Activated CD8-positive, alpha-beta T cell treated with anti-CD3 and anti-CD28 coated beads, Interleukin-2, amount 10 ng/mL, durations not matched to agents 7 days and 5 days (primary cell): ENCODE data around the gene THAP11. TPM values are rescaled to one million over a fixed set of nuclear protein-coding genes. Genes with fewer than 3 reads are reported as not detected.
A peak's percentile ranks its signal among the peaks of the same experiment; 100 is the strongest.

Experiments
- ATAC-seq: fragments of 150-1000 bp; cut with Tn5 transposase; one replicate; pipeline ENCODE4 v1.10.0; 2021; ENCODE audit warnings: moderate library complexity
- CTCF ChIA-PET: fragments of 350-600 bp; sonication (Branson Sonifier 250); formaldehyde crosslinking; loops from one replicate; lab custom pipeline; 2021; ENCODE audit warnings: antibody characterized with exemption; lab: Charles Lee
- POLR2A ChIA-PET: fragments of 350-600 bp; sonication (Branson Sonifier 250); formaldehyde crosslinking; loops from one replicate; lab custom pipeline; 2021; ENCODE audit warnings: antibody characterized with exemption; lab: Charles Lee
- DNase-seq: peaks from one replicate; pipeline ENCODE4 v3.0.0-alpha.2; 2020
- H3K27ac Mint-ChIP-seq: one replicate; pipeline ENCODE4 v1.8.0; 2021; ENCODE audit warnings: mild to moderate bottlenecking, mixed read lengths
- H3K27me3 Mint-ChIP-seq: one replicate; pipeline ENCODE4 v1.8.0; 2021; ENCODE audit warnings: low read depth, mixed read lengths
- H3K36me3 Mint-ChIP-seq: one replicate; pipeline ENCODE4 v1.8.0; 2021; ENCODE audit warnings: low read depth, mixed read lengths
- H3K4me1 Mint-ChIP-seq: one replicate; pipeline ENCODE4 v1.8.0; 2021; ENCODE audit warnings: low read depth, mixed read lengths
- H3K4me3 Mint-ChIP-seq: one replicate; pipeline ENCODE4 v1.8.0; 2021; ENCODE audit warnings: mild to moderate bottlenecking, mixed read lengths
- H3K9me3 Mint-ChIP-seq: one replicate; pipeline ENCODE4 v1.8.0; 2022; ENCODE audit warnings: mixed read lengths; ENCODE audit not compliant: insufficient read depth
- total RNA-seq, 2 experiments: library from RNA; stranded (reverse); gene quantifications; one replicate each; pipeline ENCODE4 v1.2.3, GENCODE V29; 2021

The THAP11 gene
- total RNA-seq, 2 experiments from 2014 or later: 50.2 to 52.4 TPM

DNA sequence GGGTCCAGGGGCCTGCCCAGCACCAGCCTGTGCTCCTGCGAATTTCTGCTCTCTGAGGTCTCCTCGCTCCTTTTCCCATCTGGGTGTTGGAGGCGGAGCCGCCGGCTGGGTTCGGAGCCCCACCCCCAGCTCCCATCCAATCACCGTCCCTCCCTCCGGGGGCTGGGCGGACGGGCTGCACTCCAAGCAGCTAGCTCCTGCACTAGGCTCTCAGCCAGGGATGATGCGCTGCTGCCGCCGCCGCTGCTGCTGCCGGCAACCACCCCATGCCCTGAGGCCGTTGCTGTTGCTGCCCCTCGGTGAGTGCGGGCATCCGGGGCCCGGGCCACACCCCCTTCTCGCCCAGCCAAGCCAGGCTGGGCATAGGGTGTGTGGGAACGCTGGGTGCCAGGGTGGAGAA is 42.6 kb downstream of the THAP11 start, which contains the start of gene NRN1L:
NRN1L (plus strand) TSS at position 202 of the 400 bp plus-strand sequence; CDS start at position 221, 19 bp downstream.
- H3K4me1 Mint-ChIP-seq: no peaks in the 10 kb centered on the region
- H3K27me3 Mint-ChIP-seq: no peaks in the 10 kb centered on the region
- H3K4me3 Mint-ChIP-seq: no peak within 1 kb of the TSS
- H3K27ac Mint-ChIP-seq: no peak within 1 kb of the TSS
- H3K9me3 Mint-ChIP-seq: no peaks in the 10 kb centered on the region
- ATAC-seq (no peak), DNase-seq (no peak)
- peaks cover 29% of the 10 kb centered on the region for H3K36me3 Mint-ChIP-seq
- CTCF ChIA-PET: interaction anchor here (0.8 to 3.6 kb wide), 20 partner anchors 8 to 344 kb away, joined by 3 to 28 read pairs (median 10); partner anchors contain the start of genes EDC4, PSKH1 and PSMB10
- POLR2A ChIA-PET: interaction anchor here (0.8 kb wide), 2 partner anchors 8 to 35 kb away, joined by 3 to 4 read pairs; partner anchors contain the start of gene PSKH1

- no peak for ATAC-seq
- no peak for DNase-seq
- no peak overlapping the region for H3K27ac Mint-ChIP-seq
- no peaks in the 10 kb centered on the region for H3K9me3 Mint-ChIP-seq
- H3K36me3 Mint-ChIP-seq: peaks cover 23% of the 10 kb centered on the region
- H3K4me3 Mint-ChIP-seq: no peak overlapping the region
- H3K27me3 Mint-ChIP-seq: no peaks in the 10 kb centered on the region
- ChIA-PET POLR2A (interaction anchor here (0.7 to 1.6 kb wide), 3 partner anchors 35 to 50 kb away, joined by 3 to 5 read pairs (median 4); no protein-coding TSS in a partner anchor), CTCF (interaction anchor here (0.9 to 1.3 kb wide), 4 partner anchors 51 to 365 kb away, joined by 3 to 5 read pairs (median 4); partner anchors contain the start of gene PSMB10)
- no peaks in the 10 kb centered on the region for H3K4me1 Mint-ChIP-seq
These were observed 43.4 kb downstream of the THAP11 start for GRCh38 chr16:67885545-67885944.

DNA sequence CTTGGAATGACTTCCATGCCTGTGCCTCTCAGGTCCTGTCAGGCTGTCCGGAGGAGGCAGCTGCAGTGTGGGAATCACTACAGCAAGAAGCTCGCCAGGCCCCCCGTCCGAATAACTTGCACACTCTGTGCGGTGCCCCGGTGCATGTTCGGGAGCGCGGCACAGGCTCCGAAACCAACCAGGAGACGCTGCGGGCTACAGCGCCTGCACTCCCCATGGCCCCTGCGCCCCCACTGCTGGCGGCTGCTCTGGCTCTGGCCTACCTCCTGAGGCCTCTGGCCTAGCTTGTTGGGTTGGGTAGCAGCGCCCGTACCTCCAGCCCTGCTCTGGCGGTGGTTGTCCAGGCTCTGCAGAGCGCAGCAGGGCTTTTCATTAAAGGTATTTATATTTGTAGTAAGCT is 43.9 kb downstream of the THAP11 start:
- no peak for ATAC-seq
- no peaks in the 10 kb centered on the region for H3K9me3 Mint-ChIP-seq

DNA sequence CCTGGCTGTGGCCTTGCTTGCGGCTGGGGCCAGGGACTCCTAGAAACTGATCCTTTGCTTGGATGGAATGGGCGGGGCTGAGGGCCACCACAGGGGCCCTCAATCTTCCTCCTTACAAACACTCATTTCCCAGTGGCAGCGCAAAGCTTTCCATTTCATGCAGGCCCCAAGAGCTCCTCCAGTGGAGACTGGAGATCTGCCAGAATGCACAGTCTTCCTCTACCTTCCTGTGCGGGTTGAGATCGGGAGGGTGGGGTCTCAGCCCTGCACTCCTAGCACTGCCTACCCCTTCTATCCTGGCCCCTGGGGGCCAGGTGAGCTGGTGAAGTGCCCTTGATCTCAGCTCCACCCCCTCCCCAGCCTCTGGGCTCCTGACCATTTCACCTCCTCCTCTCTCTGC is 44.3 kb downstream of the THAP11 start:
- ChIA-PET POLR2A (interaction anchor here (0.7 to 1.6 kb wide), 3 partner anchors 34 to 49 kb away, joined by 3 to 5 read pairs (median 4); no protein-coding TSS in a partner anchor), CTCF (interaction anchor here (0.9 to 1.3 kb wide), 4 partner anchors 53 to 365 kb away, joined by 3 to 5 read pairs (median 4); no protein-coding TSS in a partner anchor)
- peaks cover 19% of the 10 kb centered on the region for H3K36me3 Mint-ChIP-seq
- no peak for DNase-seq
- H3K27ac Mint-ChIP-seq: no peak overlapping the region
- no peak overlapping the region for H3K4me3 Mint-ChIP-seq
- H3K4me1 Mint-ChIP-seq: no peaks in the 10 kb centered on the region
- ATAC-seq: no peak
- no peaks in the 10 kb centered on the region for H3K27me3 Mint-ChIP-seq
- no peaks in the 10 kb centered on the region for H3K9me3 Mint-ChIP-seq

More for the DNA sequence above, 43.9 kb downstream of the THAP11 start:
- ChIA-PET CTCF (interaction anchor here (0.9 to 1.3 kb wide), 4 partner anchors 52 to 365 kb away, joined by 3 to 5 read pairs (median 4); no protein-coding TSS in a partner anchor), POLR2A (interaction anchor here (0.7 to 1.6 kb wide), 3 partner anchors 34 to 49 kb away, joined by 3 to 5 read pairs (median 4); no protein-coding TSS in a partner anchor)
- H3K27ac Mint-ChIP-seq: no peak overlapping the region
- no peak overlapping the region for H3K4me3 Mint-ChIP-seq
- H3K36me3 Mint-ChIP-seq: peaks cover 23% of the 10 kb centered on the region
- no peaks in the 10 kb centered on the region for H3K27me3 Mint-ChIP-seq
- DNase-seq: no peak
- H3K4me1 Mint-ChIP-seq: no peaks in the 10 kb centered on the region

DNA sequence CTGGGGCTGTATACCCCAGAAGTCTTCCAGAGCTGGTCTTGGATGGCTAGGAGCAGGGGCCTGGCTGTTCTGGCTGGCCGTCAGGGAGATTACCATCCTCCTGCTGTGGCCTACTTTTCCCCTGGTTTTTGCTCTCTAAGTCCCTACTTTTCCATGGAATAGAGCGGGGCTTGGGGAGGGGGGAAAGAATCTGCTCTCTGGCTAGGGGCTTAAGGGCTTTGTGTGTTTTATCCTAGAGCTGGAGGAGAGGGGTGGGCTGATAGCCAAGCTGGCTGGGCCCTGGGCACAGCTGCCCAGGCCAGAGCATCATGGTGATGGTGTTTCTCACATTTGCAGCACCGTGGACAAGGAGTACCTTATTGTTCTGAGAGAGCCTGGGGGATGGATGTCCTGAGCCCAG is 46.2 kb downstream of the THAP11 start:
- H3K9me3 Mint-ChIP-seq: no peaks in the 10 kb centered on the region
- H3K4me3 Mint-ChIP-seq: no peak overlapping the region
- ChIA-PET POLR2A (no interaction called here), CTCF (no interaction called here)
- ATAC-seq: no peak
- no peak overlapping the region for H3K27ac Mint-ChIP-seq
- no peak for DNase-seq
- H3K36me3 Mint-ChIP-seq: peaks cover 9% of the 10 kb centered on the region
- no peaks in the 10 kb centered on the region for H3K27me3 Mint-ChIP-seq
- H3K4me1 Mint-ChIP-seq: peaks cover 7% of the 10 kb centered on the region

- peaks cover 26% of the 10 kb centered on the region for H3K4me1 Mint-ChIP-seq
- ChIA-PET POLR2A (interaction anchor here (0.7 to 3.1 kb wide), 7 partner anchors 8 to 178 kb away, joined by 3 to 15 read pairs (median 3); partner anchors contain the start of genes DPEP2 and NUTF2), CTCF (interaction anchor here (1.0 to 4.3 kb wide), 7 partner anchors 9 to 371 kb away, joined by 3 to 21 read pairs (median 3); partner anchors contain the start of gene NRN1L)
- H3K27me3 Mint-ChIP-seq: no peaks in the 10 kb centered on the region
- no peaks in the 10 kb centered on the region for H3K9me3 Mint-ChIP-seq
- H3K4me3 Mint-ChIP-seq: peak overlapping the region; percentile 74
- ATAC-seq (no peak), DNase-seq (no peak)
- peak overlapping the region; percentile 62 for H3K27ac Mint-ChIP-seq
- H3K36me3 Mint-ChIP-seq: peaks cover 3% of the 10 kb centered on the region
These were observed 50.3 kb downstream of the THAP11 start for GRCh38 chr16:67892375-67892774.

GRCh38 chr16:67892899-67893742 is 51.0 kb downstream of the THAP11 start, which contains the start of gene PSKH1:
PSKH1 (plus strand) TSS chr16:67893254; CDS start chr16:67908750, 15,496 bp downstream.
- Mint-ChIP-seq H3K27ac (peak within 1 kb of the TSS; percentile 97), H3K36me3 (peaks cover 3% of the 10 kb centered on the region), H3K4me3 (peak within 1 kb of the TSS; percentile 97), H3K4me1 (peaks cover 26% of the 10 kb centered on the region), H3K27me3 (no peaks in the 10 kb centered on the region), H3K9me3 (no peaks in the 10 kb centered on the region)
- ATAC-seq: peak; percentile 99
- POLR2A ChIA-PET: interaction anchor here (0.7 to 3.1 kb wide), 7 partner anchors 9 to 178 kb away, joined by 3 to 15 read pairs (median 3); partner anchors contain the start of genes DPEP2 and NUTF2
- peak; percentile 96 for DNase-seq
- CTCF ChIA-PET: interaction anchor here (0.8 to 4.3 kb wide), 9 partner anchors 9 to 372 kb away, joined by 3 to 21 read pairs (median 3); partner anchors contain the start of gene NRN1L

Other genes starting within 250 kb of the THAP11 start
- 100 to 1,000 TPM; 192 to 196 TPM for gene CARMIL2, start 197.2 kb upstream of the THAP11 start, total RNA-seq
- 10 to 100 TPM; 51.4 to 51.6 TPM for gene ACD, start 182.1 kb upstream of the THAP11 start, total RNA-seq
- gene PARD6A, start 181.4 kb upstream of the THAP11 start, total RNA-seq: 10 to 100 TPM; 13.2 to 14.7 TPM
- gene ENKD1, start 175.6 kb upstream of the THAP11 start, total RNA-seq: 1 to 10 TPM; 7.0 TPM
- gene C16orf86, start 175.5 kb upstream of the THAP11 start, total RNA-seq: 1 to 10 TPM; 2.3 to 2.5 TPM
- 10 to 100 TPM; 12.5 to 14.0 TPM for gene GFOD2, start 123.0 kb upstream of the THAP11 start, total RNA-seq
- gene RANBP10, start 35.8 kb upstream of the THAP11 start, total RNA-seq: 10 to 100 TPM; 25.9 to 30.5 TPM
- under 1 TPM; 0.47 to 0.63 TPM for gene TSNAXIP1, start 35.4 kb upstream of the THAP11 start, total RNA-seq
- gene NUTF2, start 4.6 kb downstream of the THAP11 start, total RNA-seq: 100 to 1,000 TPM; 125 to 134 TPM
- gene CENPT, start 5.4 kb downstream of the THAP11 start, total RNA-seq: 10 to 100 TPM; 58.9 to 63.6 TPM
- gene EDC4, start 30.7 kb downstream of the THAP11 start, total RNA-seq: 100 to 1,000 TPM; 111 to 113 TPM
- gene NRN1L, start 42.6 kb downstream of the THAP11 start, total RNA-seq: 1 to 10 TPM; 1.2 to 1.4 TPM
- gene PSKH1, start 50.9 kb downstream of the THAP11 start, total RNA-seq: 10 to 100 TPM; 20.0 to 22.8 TPM
- 1 to 10 TPM; 5.5 TPM for gene CTRL, start 89.5 kb downstream of the THAP11 start, total RNA-seq
- gene PSMB10, start 94.5 kb downstream of the THAP11 start, total RNA-seq: 100 to 1,000 TPM; 257 to 275 TPM
- 10 to 100 TPM; 22.4 to 23.1 TPM for gene LCAT, start 101.8 kb downstream of the THAP11 start, total RNA-seq
- gene SLC12A4, start 126.3 kb downstream of the THAP11 start, total RNA-seq: 10 to 100 TPM; 42.5 TPM
- gene DPEP3, start 138.2 kb downstream of the THAP11 start, total RNA-seq: not detected
- gene DPEP2, start 157.2 kb downstream of the THAP11 start, total RNA-seq: 1 to 10 TPM; 5.6 to 5.9 TPM
- gene DPEP2NB, start 173.6 kb downstream of the THAP11 start, total RNA-seq: not detected
- gene DDX28, start 180.9 kb downstream of the THAP11 start, total RNA-seq: 10 to 100 TPM; 13.6 to 13.9 TPM
- gene DUS2, start 181.0 kb downstream of the THAP11 start, total RNA-seq: 10 to 100 TPM; 24.1 to 25.2 TPM
- 100 to 1,000 TPM; 166 to 169 TPM for gene NFATC3, start 243.1 kb downstream of the THAP11 start, total RNA-seq